Measurements from ENCODE around the gene YTHDF2.
"Not testable (repeated sequence)": the region's sequence is repeated elsewhere in the genome, so short reads cannot be mapped to it uniquely, and the experiment has no call there.

YTHDF2 gene

GRCh38 chr1:28761189-28761588 lies 24.4 kb downstream of the YTHDF2 start:
- DNase-seq: no peak

GRCh38 chr1:28766532-28767183 lies 29.9 kb downstream of the YTHDF2 start:
- no peak for DNase-seq

- no peak for DNase-seq
These were observed 33.9 kb downstream of the YTHDF2 start for GRCh38 chr1:28770601-28771165.

- DNase-seq: not testable (repeated sequence)
These were observed 35.2 kb downstream of the YTHDF2 start for GRCh38 chr1:28771921-28772320.

- DNase-seq: no peak
These were observed 36.4 kb downstream of the YTHDF2 start for GRCh38 chr1:28773105-28773504.

DNA sequence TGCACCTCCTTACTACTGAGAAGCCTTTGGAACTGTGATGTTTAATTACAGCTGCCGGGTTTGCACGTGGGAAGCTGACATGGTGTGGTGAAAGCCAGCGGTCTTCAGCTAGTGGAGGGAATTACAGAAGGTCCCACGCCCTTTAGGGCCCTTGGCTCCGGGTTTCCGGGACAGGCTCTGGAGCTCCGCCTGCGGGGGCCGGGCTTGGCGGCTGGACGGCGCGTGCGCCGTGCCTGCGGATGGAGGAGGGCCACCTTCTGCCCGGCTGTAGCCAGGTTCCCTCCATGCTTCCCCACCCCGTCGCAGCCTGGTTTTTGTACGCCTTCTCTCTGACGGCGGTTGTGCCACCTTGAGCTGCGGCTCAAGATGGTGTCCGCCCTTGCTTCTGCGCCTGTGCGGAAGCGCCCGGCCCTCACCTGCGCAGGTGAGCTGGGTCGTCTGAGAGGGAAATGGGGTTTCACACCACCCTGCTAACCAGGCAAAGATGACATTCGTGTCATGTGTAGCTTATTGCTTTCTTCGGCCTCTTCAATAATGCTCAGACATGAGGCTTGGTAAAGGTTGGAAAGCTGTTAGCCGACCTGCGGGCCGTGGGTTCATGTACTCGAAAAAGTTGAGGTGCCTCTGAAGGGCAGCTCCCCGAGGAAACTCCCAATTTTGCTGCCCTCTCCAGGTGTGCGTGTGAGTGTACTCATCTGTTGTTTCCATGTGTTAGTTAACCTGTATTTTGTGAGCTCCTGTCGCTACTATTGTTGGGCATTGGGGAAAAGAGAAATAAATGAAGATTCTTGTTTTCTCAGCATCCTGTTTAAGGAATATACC lies 38.6 kb downstream of the YTHDF2 start:
- peak; percentile 93 for DNase-seq

DNA sequence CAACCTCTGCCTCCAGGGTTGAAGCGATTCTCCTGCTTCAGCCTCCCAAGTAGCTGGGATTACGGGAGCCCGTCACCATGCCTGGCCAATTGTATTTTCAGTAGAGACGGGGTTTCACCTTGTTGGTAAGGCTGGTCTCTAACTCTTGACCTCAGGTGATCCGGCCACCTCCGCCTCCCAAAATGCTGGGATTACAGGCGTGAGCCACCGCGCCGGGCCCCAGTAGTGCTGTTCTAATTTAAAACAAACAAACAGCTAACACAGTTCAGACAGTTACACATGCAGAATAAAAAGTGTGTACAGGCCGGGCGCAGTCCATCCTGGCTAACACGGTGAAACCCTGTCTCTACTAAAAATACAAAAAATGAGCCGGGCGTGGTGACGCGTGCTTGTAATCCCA lies 39.6 kb downstream of the YTHDF2 start:
- DNase-seq: no peak

DNA sequence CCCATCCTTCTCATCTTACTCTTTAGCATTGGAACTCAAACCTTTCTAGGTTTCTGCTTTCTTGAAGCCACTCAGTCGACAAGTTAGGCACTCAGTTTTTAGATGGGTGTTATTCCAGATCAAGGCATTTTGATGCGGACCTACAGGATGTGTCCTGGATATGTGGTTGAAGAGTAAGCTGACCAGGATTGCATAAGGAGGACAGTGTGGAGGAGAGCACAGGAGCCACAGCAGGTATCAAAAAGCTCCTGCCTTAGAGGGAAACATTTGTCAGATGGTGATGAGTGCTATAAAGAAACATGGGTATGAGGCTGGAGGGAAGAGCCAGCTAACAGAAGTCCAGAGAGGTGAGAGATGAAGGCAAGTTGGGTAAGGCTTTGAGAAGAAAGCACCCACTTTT lies 41.3 kb downstream of the YTHDF2 start:
- no peak for DNase-seq

DNA sequence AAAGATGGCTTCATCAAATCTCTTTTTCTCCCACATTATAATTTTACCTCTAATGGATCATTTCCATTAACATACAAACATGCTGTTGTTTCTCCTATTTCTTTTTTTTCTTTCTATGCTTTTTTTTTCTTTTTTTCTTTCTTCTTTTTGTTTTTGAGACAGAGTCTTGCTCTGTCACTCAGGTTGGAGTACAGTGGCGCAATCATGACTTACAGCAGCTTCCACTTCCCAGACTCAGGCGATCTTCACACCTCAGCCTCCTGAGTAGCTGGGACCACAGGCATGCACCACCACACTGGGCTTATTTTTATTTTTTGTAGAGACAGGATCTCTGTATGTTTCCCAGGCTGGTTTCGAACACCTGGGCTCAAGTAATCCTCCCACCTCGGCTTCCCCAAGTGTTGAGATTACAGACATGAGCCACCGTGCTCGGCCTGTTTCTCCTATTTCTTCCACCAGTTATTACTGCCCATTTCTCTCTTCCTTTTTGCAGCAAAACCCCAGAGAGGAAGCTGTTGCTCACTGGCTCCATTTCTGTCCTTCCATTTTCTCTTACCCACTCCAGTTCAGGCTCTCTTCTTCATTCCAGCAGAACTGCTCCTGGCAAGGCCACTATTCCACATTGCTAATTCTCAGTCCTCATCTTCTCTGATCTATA lies 43.1 kb downstream of the YTHDF2 start:
- no peak for DNase-seq

DNA sequence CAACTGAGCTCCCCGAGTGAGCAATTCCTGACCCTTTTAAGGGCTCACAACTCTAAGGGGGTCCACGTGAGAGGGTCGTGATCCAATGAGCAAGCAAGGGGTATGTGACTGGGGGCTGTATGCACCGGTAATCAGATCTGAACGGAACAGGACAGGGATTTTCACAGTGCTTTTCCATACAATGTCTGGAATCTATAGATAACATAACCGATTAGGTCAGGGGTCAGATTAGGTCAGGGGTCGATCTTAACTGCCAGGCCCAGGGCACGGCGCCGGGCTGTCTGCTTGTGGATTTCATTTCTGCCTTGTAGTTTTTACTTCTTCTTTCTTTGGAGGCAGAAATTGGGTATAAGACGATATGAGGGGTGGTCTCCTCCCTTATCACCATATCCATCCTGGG lies 44.6 kb downstream of the YTHDF2 start:
- no peak for DNase-seq

- no peak for DNase-seq
These were observed 45.3 kb downstream of the YTHDF2 start for GRCh38 chr1:28782011-28782410.

GRCh38 chr1:28783363-28783762 lies 46.6 kb downstream of the YTHDF2 start:
- DNase-seq: no peak

DNA sequence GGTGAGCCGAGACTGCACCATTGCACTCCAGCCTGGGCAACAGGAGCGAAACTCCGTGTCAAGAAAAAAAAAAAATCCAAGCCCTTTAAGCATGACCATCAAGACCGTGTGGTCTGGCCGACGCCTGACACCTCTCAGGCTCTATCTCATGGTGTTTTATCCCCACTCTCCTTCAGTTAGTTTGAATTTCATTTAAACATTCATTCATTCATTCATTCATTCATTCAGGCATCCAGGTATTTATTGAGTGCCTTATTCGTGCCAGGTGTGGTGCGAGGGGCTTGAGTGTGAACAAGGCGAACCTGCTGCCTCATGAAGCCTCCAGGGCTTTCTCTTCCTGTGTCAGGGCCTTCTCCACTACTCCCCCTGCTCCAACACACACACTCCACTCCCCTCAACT lies 52.7 kb downstream of the YTHDF2 start:
- no peak for DNase-seq

GRCh38 chr1:28789816-28790215 lies 53.1 kb downstream of the YTHDF2 start:
- no peak for DNase-seq

GRCh38 chr1:28790377-28791035 lies 53.8 kb downstream of the YTHDF2 start:
- no peak for DNase-seq

- not testable (repeated sequence) for DNase-seq
These were observed 55.2 kb downstream of the YTHDF2 start for GRCh38 chr1:28791929-28792328.

- peak; percentile 57 for DNase-seq
These were observed 55.9 kb downstream of the YTHDF2 start for GRCh38 chr1:28792644-28793121.

- not testable (repeated sequence) for DNase-seq
These were observed 57.8 kb downstream of the YTHDF2 start for GRCh38 chr1:28794582-28794981.

DNA sequence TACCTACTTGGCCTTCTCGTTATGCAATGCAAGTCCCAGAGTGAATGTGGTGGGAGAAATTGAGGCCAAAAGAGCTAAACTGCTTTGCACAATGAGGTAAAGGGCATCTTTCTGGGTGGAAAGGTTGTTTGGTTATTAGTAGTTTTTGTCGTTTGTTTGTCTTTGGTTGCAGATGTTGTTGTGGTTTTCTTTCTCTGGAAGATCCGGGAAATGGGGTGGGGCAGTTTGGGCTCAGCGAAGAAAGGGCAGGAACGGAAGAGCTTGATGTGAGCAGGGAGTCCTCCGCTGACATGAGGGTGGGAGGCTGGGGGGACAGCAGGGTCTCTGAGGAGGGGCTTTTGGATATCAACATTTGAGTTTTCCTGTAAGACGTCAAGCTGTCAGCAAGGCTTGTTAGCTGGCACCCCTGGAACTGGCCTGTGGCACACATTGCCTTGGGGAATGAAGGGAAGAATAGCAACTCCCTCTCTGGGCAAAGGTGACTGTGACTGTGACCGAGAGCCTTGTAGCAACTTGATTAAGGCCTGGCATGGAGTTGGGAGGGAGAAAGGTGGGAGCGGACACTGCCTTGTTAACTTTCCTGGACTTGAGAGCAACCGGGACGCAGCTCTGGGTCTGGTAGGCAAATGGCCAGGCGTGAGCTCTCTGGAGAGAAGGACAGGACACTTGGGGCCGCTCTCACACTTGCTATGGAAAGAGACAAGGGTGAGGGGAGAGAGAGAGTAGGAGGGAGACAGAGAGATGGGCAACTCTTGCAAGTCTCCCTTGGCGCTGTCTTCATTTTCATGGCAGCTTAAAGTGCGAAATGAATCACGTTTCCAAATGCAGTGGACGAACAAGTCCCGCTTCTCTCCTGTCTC lies 59.8 kb downstream of the YTHDF2 start:
- DNase-seq: no peak

DNA sequence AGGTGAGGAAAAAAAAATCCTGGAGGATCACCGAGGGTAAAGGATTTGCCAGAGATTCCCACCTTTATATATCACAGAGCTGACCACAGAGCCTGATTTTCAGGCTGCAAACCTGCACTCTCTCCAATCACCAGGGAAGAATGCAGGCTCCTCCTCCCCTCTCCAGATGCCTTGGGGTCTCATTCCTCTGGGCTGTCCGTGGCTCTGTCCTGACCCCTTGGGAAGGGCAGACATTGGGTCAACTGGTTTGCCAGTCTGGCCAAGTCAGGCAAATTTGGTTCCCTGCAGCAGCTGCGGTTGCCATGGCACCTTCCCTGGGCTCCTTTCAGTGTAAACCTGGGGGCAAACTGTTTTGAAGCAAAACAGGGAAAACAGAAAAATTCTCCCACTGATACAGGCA lies 63.6 kb downstream of the YTHDF2 start:
- DNase-seq: no peak

DNA sequence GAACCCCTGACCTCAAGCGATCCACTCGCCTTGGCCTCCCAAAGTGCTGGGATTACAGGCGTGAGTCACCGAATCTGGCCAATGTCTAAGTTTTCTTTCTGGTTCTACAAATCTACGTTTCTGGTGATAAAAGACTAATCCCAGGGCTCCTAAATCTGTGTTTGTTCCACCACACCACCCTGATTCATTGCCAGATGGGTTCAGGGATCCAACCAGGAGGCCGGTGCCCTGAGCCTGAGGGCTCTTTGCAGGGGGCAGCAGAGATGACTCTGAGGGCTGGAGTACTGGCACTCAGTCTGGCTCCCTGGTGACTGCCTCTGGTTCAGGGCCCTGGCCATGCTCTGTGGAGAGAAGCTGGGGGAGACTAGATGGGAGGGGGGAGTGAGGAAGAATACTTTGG lies 64.7 kb downstream of the YTHDF2 start:
- DNase-seq: no peak

DNA sequence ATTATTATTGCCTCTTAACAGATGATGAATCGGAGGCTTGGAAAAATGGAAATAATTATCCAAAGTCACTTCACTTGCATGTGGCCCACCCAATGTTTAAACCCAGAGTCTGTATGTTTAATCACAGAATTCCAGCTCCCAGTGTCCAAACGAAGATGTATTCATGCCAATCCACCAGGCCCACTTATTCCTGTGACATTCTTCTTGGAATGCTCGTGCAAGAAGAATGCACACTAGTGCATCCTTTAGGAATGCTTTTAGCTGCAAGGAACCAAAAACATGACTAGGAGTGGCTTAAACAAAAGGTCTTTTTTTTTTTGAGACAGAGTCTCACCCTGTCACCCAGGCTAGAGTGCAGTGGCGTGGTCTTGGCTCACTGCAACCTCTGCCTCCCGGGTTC lies 66.3 kb downstream of the YTHDF2 start:
- DNase-seq: no peak

Measured in NCI-H2171 treated with DMSO at 0.1 percent for 48 hours (cell line).